ENCODE data around the gene WDR75.
"Not testable (repeated sequence)": the region's sequence is repeated elsewhere in the genome, so short reads cannot be mapped to it uniquely, and the experiment has no call there.

The WDR75 gene
- 69.5 to 99.0 reads per million in 2 donors for total RNA-seq

GRCh38 chr2:189440947-189441708 is at the start of gene WDR75:
TSS of gene WDR75 (plus strand) at chr2:189441474. CDS start at chr2:189441493, 19 bp downstream.
- peak; percentile 93 for DNase-seq

- no peak for DNase-seq
Measured at GRCh38 chr2:189393440-189394111, 47.7 kb upstream of the WDR75 start.

GRCh38 chr2:189394525-189394924 is 46.7 kb upstream of the WDR75 start:
- DNase-seq: no peak

GRCh38 chr2:189402932-189403331 is 38.3 kb upstream of the WDR75 start:
- no peak for DNase-seq

- no peak for DNase-seq
Measured at GRCh38 chr2:189406586-189407233, 34.6 kb upstream of the WDR75 start.

- DNase-seq: no peak
Measured at GRCh38 chr2:189407281-189408209, 33.7 kb upstream of the WDR75 start.

GRCh38 chr2:189408294-189408693 is 33.0 kb upstream of the WDR75 start:
- DNase-seq: no peak

GRCh38 chr2:189409131-189409530 is 32.1 kb upstream of the WDR75 start:
- no peak for DNase-seq

GRCh38 chr2:189409647-189410046 is 31.6 kb upstream of the WDR75 start:
- DNase-seq: no peak

- no peak for DNase-seq
Measured at GRCh38 chr2:189411860-189412259, 29.4 kb upstream of the WDR75 start.

- DNase-seq: peak; percentile 31
Measured at GRCh38 chr2:189412330-189412953, 28.8 kb upstream of the WDR75 start.

- no peak for DNase-seq
Measured at GRCh38 chr2:189413249-189413648, 28.0 kb upstream of the WDR75 start.

GRCh38 chr2:189421644-189422043 is 19.6 kb upstream of the WDR75 start:
- no peak for DNase-seq

GRCh38 chr2:189424961-189425360 is 16.3 kb upstream of the WDR75 start:
- no peak for DNase-seq

- no peak for DNase-seq
Measured at GRCh38 chr2:189425676-189426075, 15.6 kb upstream of the WDR75 start.

- no peak for DNase-seq
Measured at GRCh38 chr2:189426886-189427285, 14.4 kb upstream of the WDR75 start.

GRCh38 chr2:189427872-189428271 is 13.4 kb upstream of the WDR75 start:
- DNase-seq: no peak

GRCh38 chr2:189430448-189430847 is 10.8 kb upstream of the WDR75 start:
- DNase-seq: not testable (repeated sequence)

GRCh38 chr2:189435803-189436202 is 5.5 kb upstream of the WDR75 start:
- DNase-seq: not testable (repeated sequence)

GRCh38 chr2:189437926-189438325 is 3.3 kb upstream of the WDR75 start:
- DNase-seq: no peak

GRCh38 chr2:189439342-189439741 is 1.9 kb upstream of the WDR75 start:
- no peak for DNase-seq

- no peak for DNase-seq
Measured at GRCh38 chr2:189440644-189440946, 679 bp upstream of the WDR75 start.
